ENCODE results near the gene ZC3H13. TPM values are rescaled to one million over a fixed set of nuclear protein-coding genes. Genes with fewer than 3 reads are reported as not detected.

ZC3H13 gene
- total and polyA plus RNA-seq, 2 of the 8 experiments (the other 6 are each of a cell fraction or from before 2014, with no cell fraction given), result 5.1 to 57.8 TPM

- TF ChIP-seq CHD7 (IDR thresholded peaks at IDR 0.05; ENCODE audit: insufficient replicate concordance, low read length), result no peak
- TF ChIP-seq NRF1 (IDR thresholded peaks at IDR 0.05; ENCODE audit: low read depth, low read length), result no peak
- no peak for TF ChIP-seq MAX (IDR thresholded peaks at IDR 0.05)
- no peak for TF ChIP-seq CHD2 (IDR thresholded peaks at IDR 0.05; ENCODE audit: low read length)
- no peak for TF ChIP-seq TAF7 (optimal IDR thresholded peaks at IDR 0.05; ENCODE audit: borderline replicate concordance, low read depth, low read length)
- TF ChIP-seq SRF (IDR thresholded peaks at IDR 0.05; ENCODE audit: low read depth, low read length), result no peak
- no peak for TF ChIP-seq SP4 (IDR thresholded peaks at IDR 0.05; ENCODE audit: low read length)
- no peak for TF ChIP-seq SAP30 (IDR thresholded peaks at IDR 0.05; ENCODE audit: insufficient read depth, insufficient replicate concordance, low read length)
- TF ChIP-seq SP2 (IDR thresholded peaks at IDR 0.05; ENCODE audit: low read length), result no peak
- no peak for TF ChIP-seq SIN3A (conservative IDR thresholded peaks at IDR 0.05 in 1 of 2, IDR thresholded peaks at IDR 0.05 in 1 of 2; ENCODE audit: low read depth in 1 of 2, low read length in 2 of 2)
- no peak for TF ChIP-seq ASH2L (IDR thresholded peaks at IDR 0.05; ENCODE audit: low read length)
Observed at GRCh38 chr13:45928843-45929242, 123.7 kb downstream of the ZC3H13 start (continued).

Measured in H1 (cell line).